NCI-H146 (cell line): ENCODE measurements around the gene CAMTA1.

ENCODE experiments used
- DNase-seq: peaks from one replicate; lab custom pipeline; 2025; lab: John Stamatoyannopoulos, UW

CAMTA1 gene

GRCh38 chr1:7727809-7728471 is 942.7 kb downstream of the CAMTA1 start:
- no peak for DNase-seq

GRCh38 chr1:7729761-7730160 is 944.5 kb downstream of the CAMTA1 start:
- DNase-seq = no peak

- no peak for DNase-seq
Measured at GRCh38 chr1:7732331-7732730, 947.1 kb downstream of the CAMTA1 start.

- no peak for DNase-seq
Measured at GRCh38 chr1:7733276-7733675, 948.0 kb downstream of the CAMTA1 start.

GRCh38 chr1:7738044-7738443 is 952.8 kb downstream of the CAMTA1 start:
- no peak for DNase-seq

GRCh38 chr1:7743346-7743745 is 958.1 kb downstream of the CAMTA1 start:
- no peak for DNase-seq

- no peak for DNase-seq
Measured at GRCh38 chr1:7744882-7745281, 959.6 kb downstream of the CAMTA1 start.

- DNase-seq = no peak
Measured at GRCh38 chr1:7745783-7746182, 960.5 kb downstream of the CAMTA1 start.

GRCh38 chr1:7747605-7748004 is 962.4 kb downstream of the CAMTA1 start:
- no peak for DNase-seq

GRCh38 chr1:7749126-7749525 is 963.9 kb downstream of the CAMTA1 start:
- DNase-seq = no peak

GRCh38 chr1:7751174-7751573 is 965.9 kb downstream of the CAMTA1 start:
- no peak for DNase-seq

- peak; percentile 65 for DNase-seq
Measured at GRCh38 chr1:7752512-7753417, 967.5 kb downstream of the CAMTA1 start.

GRCh38 chr1:7753641-7754040 is 968.4 kb downstream of the CAMTA1 start:
- DNase-seq = no peak

GRCh38 chr1:7754234-7754633 is 969.0 kb downstream of the CAMTA1 start:
- no peak for DNase-seq

- peak; percentile 13 for DNase-seq
Measured at GRCh38 chr1:7755448-7755847, 970.2 kb downstream of the CAMTA1 start.

GRCh38 chr1:7760245-7760644 is 975.0 kb downstream of the CAMTA1 start:
- DNase-seq = no peak

GRCh38 chr1:7761103-7761502 is 975.8 kb downstream of the CAMTA1 start:
- no peak for DNase-seq

GRCh38 chr1:7767176-7767575 is 981.9 kb downstream of the CAMTA1 start:
- no peak for DNase-seq

- DNase-seq = peak; percentile 31
Measured at GRCh38 chr1:7768583-7768982, 983.3 kb downstream of the CAMTA1 start.

GRCh38 chr1:7769673-7770412 is 984.6 kb downstream of the CAMTA1 start:
- DNase-seq = peak; percentile 80

- no peak for DNase-seq
Measured at GRCh38 chr1:7770669-7770996, 985.4 kb downstream of the CAMTA1 start.

- DNase-seq = peak; percentile 89
Measured at GRCh38 chr1:7770997-7771822, 986.0 kb downstream of the CAMTA1 start, which contains the start of gene VAMP3. Gene VAMP3 (plus strand): TSS chr1:7771296. CDS start chr1:7771384, 88 bp downstream.
